ENCODE results near the gene SLC8A3.

SLC8A3 gene

GRCh38 chr14:70173569-70173968 is 15.2 kb downstream of the SLC8A3 start:
- no peak for DNase-seq

GRCh38 chr14:70171726-70172125 is 17.0 kb downstream of the SLC8A3 start:
- no peak for DNase-seq

GRCh38 chr14:70170976-70171375 is 17.8 kb downstream of the SLC8A3 start:
- no peak for DNase-seq

- DNase-seq: no peak
These were observed 20.3 kb downstream of the SLC8A3 start for GRCh38 chr14:70168406-70168805.

GRCh38 chr14:70166530-70167203 is 22.1 kb downstream of the SLC8A3 start:
- DNase-seq: no peak

- no peak for DNase-seq
These were observed 26.4 kb downstream of the SLC8A3 start for GRCh38 chr14:70162358-70162757.

GRCh38 chr14:70156592-70156991 is 32.2 kb downstream of the SLC8A3 start:
- DNase-seq: no peak

- no peak for DNase-seq
These were observed 36.0 kb downstream of the SLC8A3 start for GRCh38 chr14:70152704-70153103.

- DNase-seq: no peak
These were observed 36.7 kb downstream of the SLC8A3 start for GRCh38 chr14:70152081-70152480.

GRCh38 chr14:70149596-70150165 is 39.1 kb downstream of the SLC8A3 start:
- no peak for DNase-seq

- no peak for DNase-seq
These were observed 39.7 kb downstream of the SLC8A3 start for GRCh38 chr14:70148911-70149595.

GRCh38 chr14:70148351-70148750 is 40.4 kb downstream of the SLC8A3 start:
- DNase-seq: no peak

- no peak for DNase-seq
These were observed 44.7 kb downstream of the SLC8A3 start for GRCh38 chr14:70144046-70144445.

- no peak for DNase-seq
These were observed 45.4 kb downstream of the SLC8A3 start for GRCh38 chr14:70143306-70143705.

- DNase-seq: no peak
These were observed 48.1 kb downstream of the SLC8A3 start for GRCh38 chr14:70140614-70141013.

- no peak for DNase-seq
These were observed 49.4 kb downstream of the SLC8A3 start for GRCh38 chr14:70139384-70139783.

- no peak for DNase-seq
These were observed 51.0 kb downstream of the SLC8A3 start for GRCh38 chr14:70137788-70138187.

GRCh38 chr14:70133461-70133860 is 55.3 kb downstream of the SLC8A3 start:
- DNase-seq: no peak

- no peak for DNase-seq
These were observed 58.3 kb downstream of the SLC8A3 start for GRCh38 chr14:70130482-70130881.

- no peak for DNase-seq
These were observed 61.6 kb downstream of the SLC8A3 start for GRCh38 chr14:70127186-70127585.

GRCh38 chr14:70123796-70124195 is 65.0 kb downstream of the SLC8A3 start:
- no peak for DNase-seq

- no peak for DNase-seq
These were observed 67.2 kb downstream of the SLC8A3 start for GRCh38 chr14:70121521-70121920.

- DNase-seq: no peak
These were observed 70.7 kb downstream of the SLC8A3 start for GRCh38 chr14:70118064-70118463.

GRCh38 chr14:70116278-70116677 is 72.5 kb downstream of the SLC8A3 start:
- DNase-seq: no peak
